AML-193 (cell line): ENCODE measurements around the gene MRPL47.
A peak's percentile ranks its signal among the peaks of the same experiment; 100 is the strongest.
"Not testable (repeated sequence)": the region's sequence is repeated elsewhere in the genome, so short reads cannot be mapped to it uniquely, and the experiment has no call there.

Source experiments
- DNase-seq, 2 experiments: peaks; one replicate each; lab custom pipeline; 2025; lab: John Stamatoyannopoulos, UW

MRPL47 gene

DNA sequence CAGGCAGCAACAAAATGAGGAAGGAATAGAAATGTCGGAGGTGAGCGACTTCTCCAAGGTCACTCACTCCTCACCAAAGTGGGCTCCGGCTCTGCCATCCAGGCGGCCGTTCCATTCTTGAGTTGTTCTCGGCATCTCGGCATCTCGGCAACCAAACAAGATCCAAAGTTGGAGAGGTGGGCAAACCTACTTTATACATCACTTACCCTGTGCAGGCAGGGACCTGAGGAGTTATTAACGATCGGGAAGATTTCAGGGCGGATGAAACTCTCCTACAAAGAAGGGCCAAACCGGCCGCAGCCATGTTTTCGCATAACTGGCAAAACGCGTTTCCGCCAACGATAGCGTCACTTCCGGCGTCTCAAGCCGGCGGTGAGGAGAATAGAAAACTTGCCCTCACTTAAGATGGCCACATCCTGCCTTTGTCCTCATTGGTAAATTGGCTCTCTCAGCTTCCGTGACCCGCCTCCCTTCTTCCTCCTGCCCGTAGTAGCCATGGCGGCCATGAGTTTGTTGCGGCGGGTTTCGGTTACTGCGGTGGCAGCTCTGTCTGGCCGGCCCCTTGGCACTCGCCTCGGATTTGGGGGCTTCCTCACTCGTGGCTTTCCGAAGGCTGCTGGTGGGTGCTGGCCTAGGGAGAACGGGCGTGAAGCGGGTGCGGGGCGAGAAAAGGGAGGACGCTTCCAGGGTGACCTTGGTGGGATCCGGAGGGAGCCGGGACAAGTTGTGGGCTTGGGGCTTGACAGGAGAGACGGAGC, at the start of gene MRPL47, which contains the start of gene NDUFB5:
MRPL47 (minus strand) TSS at position 318 of the 758 bp plus-strand sequence; CDS start at position 304, 14 bp downstream.
NDUFB5 (plus strand) TSS at position 474 of the 758 bp plus-strand sequence; CDS start at position 496, 22 bp downstream.
- DNase-seq = peak; percentile 99

DNA sequence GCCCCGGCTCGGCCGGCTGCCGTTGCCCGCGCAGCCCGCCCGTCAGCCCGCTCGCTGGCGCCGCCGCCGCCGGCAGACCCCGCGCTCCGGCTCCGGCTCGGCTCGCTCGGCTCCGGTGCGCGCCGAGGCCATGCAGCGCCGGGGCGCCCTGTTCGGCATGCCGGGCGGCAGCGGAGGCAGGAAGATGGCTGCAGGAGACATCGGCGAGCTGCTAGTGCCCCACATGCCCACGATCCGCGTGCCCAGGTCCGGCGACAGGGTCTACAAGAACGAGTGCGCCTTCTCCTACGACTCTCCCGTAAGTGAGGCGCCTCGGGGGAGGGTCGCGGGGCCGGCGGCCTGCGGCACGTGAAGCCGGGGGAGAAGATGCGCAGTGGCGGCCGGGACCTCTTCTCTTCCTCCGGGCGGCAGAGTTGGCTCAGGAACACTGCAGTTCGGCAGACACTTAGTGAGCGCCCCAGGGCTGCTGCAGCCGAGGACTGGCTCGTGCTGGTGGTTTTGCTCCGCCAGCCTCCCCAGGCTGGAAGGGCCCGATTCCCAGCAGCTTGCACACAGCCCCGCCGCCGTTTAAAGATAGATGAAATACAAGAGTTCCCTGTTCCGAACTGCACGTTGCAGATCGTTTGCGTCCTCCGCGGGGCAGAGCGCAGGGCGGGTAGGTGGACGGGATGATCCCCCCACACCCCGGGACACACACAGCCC, 48.8 kb upstream of the MRPL47 start:
- DNase-seq = peak; percentile 75 to 76

- peak; percentile 48 to 64 for DNase-seq
Measured at GRCh38 chr3:179652447-179653095, 48.1 kb upstream of the MRPL47 start, which contains the start of gene USP13. USP13 (plus strand) TSS chr3:179653040; CDS start chr3:179653226, 186 bp downstream.

DNA sequence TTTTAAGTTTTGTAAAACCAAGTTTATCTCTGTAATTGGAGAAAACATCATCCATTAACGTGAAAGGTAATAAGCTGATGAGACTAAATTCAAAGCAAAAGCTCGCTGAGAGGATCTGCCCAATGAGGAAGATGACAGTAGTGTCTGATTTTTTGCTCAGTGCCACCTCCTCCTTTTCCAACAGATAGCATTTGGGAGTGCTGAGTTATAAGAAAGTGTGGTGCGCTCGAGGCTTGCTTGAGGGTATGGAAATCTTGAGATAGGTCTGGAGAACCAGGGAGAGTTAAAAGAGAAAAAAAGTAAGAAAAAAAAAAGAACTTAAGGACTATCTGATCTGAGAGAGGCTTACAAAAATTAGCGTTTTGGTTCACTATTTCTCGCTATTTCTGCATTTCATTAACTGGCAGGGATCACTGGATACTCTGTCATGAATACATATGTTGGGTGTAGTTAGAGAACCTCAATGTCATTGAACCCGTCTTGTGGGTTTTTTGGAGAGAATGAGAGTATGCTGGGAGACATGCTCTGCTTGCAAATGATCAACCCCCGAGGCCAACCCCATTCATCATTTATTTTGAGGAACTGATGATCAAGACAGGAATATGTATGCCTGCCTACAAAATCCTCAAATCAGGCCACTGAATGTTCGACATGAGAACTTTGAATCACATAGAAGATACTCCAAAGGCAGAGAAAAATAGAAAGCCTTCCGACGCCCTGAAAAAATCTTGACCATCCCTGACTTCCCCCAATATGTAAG, 47.4 kb upstream of the MRPL47 start:
- DNase-seq = no peak

DNA sequence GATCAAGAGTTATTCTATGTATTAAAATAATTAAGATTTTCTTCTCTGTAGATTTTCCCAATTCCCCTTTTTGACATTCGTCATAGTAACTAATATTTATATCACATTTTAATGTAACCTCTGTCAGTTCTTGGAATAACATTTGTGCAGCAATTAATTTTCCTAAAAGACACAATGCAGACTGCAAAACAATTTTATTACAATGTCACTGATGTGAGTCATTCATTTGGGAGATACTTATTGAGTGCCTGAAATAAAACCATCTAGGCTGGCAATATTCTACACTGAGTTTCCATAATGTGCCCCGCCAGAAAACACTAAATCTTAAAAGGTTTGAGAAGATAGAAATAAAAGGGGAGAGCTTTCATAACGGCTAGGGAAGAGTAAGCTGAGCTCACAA, 41.7 kb upstream of the MRPL47 start:
- no peak for DNase-seq

DNA sequence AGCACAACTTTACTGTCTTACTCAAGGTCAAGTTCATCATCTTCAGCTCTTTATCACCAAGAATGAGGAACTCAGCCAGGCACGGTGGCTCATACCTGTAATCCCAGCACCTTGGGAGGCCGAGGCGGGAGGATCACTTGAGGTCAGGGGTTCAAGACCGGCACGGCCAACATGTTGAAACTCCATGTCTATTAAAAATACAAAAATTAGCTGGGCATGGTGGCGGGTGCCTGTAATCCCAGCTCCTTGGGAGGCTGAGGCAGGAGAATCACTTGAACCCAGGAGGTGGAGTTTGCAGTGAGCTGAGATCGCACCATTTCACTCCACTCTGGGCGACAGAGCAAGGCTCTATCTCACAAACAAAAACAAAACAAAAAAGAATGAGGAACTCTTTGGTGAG, 39.4 kb upstream of the MRPL47 start:
- not testable (repeated sequence) for DNase-seq

DNA sequence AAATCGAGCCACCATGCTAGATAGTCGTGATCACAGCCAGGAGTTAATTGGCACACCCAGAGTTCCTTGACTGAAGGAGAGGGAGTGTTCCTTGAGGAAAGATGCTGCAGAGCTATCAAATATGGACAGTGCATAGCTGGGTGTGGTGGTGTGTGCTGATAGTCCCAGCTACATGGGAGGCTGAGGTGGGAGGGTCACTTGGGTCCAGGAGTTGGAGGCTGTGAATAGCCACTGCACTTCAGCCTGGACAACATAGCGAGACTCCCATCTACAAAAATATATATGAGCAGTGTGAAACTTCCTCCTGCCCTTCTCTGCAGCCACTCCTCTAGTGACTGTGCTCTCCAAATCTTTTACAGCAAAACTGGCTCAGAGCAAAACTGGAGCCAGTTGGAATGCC, 38.4 kb upstream of the MRPL47 start:
- no peak for DNase-seq

DNA sequence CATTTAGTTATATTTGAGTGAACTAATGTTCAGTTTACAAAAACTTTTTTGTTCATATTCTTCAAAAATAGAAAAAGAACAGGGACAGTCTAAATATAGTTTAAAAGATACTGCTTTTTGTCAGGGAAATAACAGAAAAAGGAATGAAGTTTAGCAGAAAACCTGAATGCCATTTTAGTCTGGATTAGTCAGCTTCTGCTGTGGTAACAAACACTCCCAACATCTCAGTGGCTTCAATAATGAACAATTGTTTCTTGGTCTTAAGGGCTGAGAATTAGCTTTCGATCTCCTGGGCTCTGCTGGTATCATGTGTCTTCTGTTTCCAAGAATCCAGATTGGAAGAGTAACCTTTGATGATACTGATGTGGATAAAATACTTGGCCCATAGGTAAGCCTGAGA, 36.0 kb upstream of the MRPL47 start:
- DNase-seq = no peak

GRCh38 chr3:179630753-179631451, 26.5 kb upstream of the MRPL47 start:
- no peak for DNase-seq

GRCh38 chr3:179624451-179624850, 20.0 kb upstream of the MRPL47 start:
- DNase-seq = no peak

- DNase-seq = no peak
Measured at GRCh38 chr3:179622023-179622422, 17.6 kb upstream of the MRPL47 start.

DNA sequence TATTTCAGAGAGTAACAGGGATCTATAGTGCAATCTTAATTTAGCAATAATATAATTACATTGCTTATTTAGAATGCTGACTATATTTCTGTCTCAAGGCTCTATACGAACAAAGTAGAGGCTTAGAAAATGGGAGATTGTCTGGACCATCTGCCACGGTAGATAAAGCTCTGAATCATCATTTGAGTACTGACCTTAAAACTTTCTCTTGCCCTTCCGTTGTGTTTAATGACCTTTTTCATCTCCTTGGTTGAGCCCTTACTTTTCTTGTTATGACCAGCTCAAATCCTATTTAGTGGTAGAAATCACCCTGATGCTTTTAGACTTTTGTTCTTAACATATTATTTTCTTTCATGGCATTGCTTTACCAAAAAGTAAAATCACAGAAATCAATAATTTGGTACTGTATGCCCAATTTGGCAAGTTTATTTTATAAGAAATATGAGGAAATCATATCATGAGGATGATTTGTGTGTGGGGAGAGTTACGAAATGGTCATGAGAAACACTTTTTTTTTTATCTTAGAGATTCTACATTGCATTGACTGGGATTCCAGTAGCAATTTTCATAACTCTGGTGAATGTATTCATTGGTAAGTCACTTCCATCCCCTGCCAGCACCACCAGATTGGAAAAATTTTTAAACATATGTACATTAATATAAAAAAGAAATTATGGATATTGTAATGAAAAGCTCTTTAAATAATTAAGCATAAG, 11.2 kb upstream of the MRPL47 start:
- DNase-seq = peak in 1 of 2 experiments; percentile 17

- no peak for DNase-seq
Measured at GRCh38 chr3:179613807-179614206, 9.4 kb upstream of the MRPL47 start.

DNA sequence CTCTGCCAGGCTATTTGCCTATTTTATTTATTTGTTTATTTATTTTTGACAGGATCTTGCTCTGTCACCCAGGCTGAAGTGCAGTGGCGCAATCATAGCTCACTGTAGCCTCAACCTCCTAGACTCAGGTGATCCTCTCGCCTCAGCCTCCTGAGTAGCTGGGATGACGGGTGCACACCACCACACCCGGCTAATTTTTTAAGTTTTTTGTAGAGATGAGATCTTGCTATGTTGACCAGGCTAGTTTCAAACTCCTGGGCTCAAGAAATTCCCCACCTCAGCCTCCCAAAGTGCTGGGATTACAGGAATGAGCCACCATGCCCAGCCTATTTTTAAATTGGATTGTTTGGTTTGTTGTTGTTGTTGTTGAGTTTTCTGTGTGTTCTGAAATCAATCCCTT, 5.6 kb upstream of the MRPL47 start:
- no peak for DNase-seq

GRCh38 chr3:179608931-179609720, 4.7 kb upstream of the MRPL47 start:
- DNase-seq = peak in 1 of 2 experiments; percentile 28

DNA sequence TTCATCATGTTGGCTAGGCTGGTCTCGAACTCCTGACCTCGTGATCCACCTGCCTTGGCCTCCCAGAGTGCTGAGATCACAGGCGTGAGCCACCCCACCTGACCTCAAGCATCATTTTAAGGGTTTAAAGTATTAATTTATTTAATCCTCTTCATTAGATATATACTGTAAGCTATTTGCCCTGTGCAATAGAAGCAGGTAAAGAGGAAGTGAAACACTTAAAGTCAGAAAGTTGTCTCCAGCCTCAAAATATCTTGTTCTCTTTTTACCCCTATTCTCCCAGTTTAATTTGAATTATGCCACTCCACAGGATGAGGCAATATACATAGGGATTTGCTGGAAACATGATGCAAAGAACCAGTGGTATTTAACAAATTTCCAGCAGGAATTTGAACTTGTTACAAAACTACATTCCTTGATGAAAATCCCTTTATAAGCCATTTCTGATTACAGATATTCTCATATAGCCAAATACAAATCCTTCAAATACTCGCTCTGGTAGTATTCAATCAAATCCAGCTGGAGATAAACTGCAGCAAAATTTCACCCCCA, 2.2 kb upstream of the MRPL47 start:
- DNase-seq = peak; percentile 15 to 25

- DNase-seq = peak; percentile 56 to 60
Measured at GRCh38 chr3:179603831-179604230, 607 bp downstream of the MRPL47 start.

GRCh38 chr3:179603321-179603720, 1.1 kb downstream of the MRPL47 start:
- peak; percentile 45 to 65 for DNase-seq

GRCh38 chr3:179599531-179599930, 4.9 kb downstream of the MRPL47 start:
- DNase-seq = no peak
